Measurements from ENCODE around the gene ENTHD1.

ENTHD1 gene

DNA sequence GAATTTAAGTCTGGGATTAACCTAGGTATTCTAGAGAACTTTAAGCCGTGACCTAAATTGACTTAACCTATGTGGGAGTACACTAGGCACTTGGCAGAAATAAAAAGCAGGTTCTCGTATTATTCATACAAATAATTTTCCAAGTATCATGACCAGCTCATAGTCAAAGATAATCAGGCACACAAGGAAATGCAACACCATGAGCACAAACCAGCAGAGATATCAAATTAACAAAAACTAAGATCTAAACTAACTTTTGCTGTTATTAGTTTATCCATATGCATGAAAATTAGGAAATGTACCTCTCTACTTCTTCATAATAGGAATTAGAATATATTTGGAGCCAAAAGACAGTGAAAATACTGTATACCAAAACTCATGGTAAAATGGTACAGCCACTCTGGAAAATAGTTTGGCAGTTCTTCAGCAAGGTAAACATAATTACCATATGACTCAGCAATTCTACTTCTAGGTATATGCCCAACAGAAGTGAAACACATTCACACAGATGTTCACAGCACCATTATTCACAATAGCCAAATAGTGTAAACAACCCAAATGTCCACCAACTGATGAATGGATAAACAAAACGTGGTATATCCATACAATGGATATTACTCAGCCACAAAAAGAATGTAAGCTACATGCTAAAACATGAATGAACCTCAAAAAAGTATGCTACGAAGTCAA, 154.1 kb downstream of the ENTHD1 start:
- TF ChIP-seq, protein P1, sequence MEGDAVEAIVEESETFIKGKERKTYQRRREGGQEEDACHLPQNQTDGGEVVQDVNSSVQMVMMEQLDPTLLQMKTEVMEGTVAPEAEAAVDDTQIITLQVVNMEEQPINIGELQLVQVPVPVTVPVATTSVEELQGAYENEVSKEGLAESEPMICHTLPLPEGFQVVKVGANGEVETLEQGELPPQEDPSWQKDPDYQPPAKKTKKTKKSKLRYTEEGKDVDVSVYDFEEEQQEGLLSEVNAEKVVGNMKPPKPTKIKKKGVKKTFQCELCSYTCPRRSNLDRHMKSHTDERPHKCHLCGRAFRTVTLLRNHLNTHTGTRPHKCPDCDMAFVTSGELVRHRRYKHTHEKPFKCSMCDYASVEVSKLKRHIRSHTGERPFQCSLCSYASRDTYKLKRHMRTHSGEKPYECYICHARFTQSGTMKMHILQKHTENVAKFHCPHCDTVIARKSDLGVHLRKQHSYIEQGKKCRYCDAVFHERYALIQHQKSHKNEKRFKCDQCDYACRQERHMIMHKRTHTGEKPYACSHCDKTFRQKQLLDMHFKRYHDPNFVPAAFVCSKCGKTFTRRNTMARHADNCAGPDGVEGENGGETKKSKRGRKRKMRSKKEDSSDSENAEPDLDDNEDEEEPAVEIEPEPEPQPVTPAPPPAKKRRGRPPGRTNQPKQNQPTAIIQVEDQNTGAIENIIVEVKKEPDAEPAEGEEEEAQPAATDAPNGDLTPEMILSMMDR (IDR thresholded peaks at IDR 0.05) = no peak

DNA sequence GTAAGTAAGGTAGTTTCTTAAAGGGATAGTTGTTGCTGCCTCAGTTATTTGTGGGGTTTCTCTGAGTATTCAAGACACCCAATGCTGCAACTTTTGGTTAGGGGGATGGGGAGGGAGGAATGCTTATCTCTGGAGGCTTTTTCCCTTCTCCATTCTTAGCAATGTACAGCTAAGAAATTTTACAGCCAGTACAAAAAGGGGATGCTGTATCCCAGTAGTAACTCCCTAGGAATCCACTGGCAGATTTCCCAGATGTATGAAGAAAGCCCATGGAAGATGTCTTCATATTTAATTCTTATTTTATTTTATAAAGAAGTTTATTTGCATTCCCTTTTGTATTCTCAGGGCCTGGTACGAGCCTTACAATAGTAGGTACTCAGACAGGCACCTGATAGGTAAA, 154.8 kb downstream of the ENTHD1 start:
- TF ChIP-seq, protein P1 (IDR thresholded peaks at IDR 0.05) = no peak

DNA sequence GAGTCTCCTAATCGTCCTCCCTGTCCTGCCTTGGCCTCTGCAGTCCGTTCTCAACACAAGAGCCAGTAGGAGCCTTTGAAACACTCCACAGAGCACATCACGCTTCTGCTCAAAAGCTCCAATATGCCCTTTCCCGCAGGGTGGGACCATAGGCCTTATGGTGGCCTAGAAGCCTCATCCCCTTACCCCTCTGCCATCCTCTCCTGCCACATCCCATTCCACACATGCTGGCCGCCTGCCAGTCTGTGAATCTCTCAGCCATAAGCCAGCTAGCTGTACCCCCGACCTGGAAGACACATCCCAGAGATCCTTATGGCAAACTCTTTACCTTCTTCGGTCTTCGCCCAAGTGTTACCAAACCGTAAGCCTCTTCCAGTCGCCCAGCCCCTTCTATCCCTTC, 157.8 kb downstream of the ENTHD1 start:
- TF ChIP-seq, protein P1 (IDR thresholded peaks at IDR 0.05) = no peak

GRCh38 chr22:39734866-39735265, 158.7 kb downstream of the ENTHD1 start:
- TF ChIP-seq, protein P1 (IDR thresholded peaks at IDR 0.05) = no peak

- TF ChIP-seq, protein P1 (IDR thresholded peaks at IDR 0.05) = no peak
Observed at GRCh38 chr22:39733191-39733590, 160.4 kb downstream of the ENTHD1 start.

DNA sequence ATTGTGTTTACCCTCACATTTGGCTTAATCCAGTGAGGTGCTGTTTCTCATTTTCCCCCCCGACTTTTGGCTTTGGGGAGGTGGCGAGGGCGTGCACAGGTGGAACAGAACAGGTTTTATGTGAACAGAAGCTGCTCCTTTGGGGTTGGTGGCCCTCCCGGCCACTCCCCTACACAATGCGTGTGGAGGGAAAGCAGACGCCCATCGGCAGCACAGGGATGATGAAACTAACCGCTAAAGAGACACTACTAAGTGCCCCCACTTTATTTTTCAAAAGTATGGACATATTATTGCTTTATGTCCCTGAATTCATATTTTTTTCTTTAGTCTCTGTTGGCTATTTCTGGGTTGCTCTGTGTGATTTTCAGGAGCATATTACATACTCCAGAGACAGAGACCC, 160.9 kb downstream of the ENTHD1 start:
- TF ChIP-seq, protein P1 (IDR thresholded peaks at IDR 0.05) = no peak

GRCh38 chr22:39731881-39732555, 161.5 kb downstream of the ENTHD1 start:
- TF ChIP-seq, protein P1 (IDR thresholded peaks at IDR 0.05) = no peak
